ENCODE data around the gene EXD1.
"Not testable (repeated sequence)": the region's sequence is repeated elsewhere in the genome, so short reads cannot be mapped to it uniquely, and the experiment has no call there.

Gene EXD1

GRCh38 chr15:41230650-41231421 lies at the start of gene EXD1, which contains the start of gene CHP1:
Gene EXD1 (minus strand): TSS chr15:41230757. CDS start chr15:41226575, 4,182 bp downstream.
Gene CHP1 (plus strand): TSS chr15:41231268. CDS start chr15:41231383, 115 bp downstream.
- peak; percentile 75 for DNase-seq

- no peak for DNase-seq
Observed at GRCh38 chr15:41279535-41280283, 49.2 kb upstream of the EXD1 start.

- no peak for DNase-seq
Observed at GRCh38 chr15:41278319-41278718, 47.8 kb upstream of the EXD1 start.

- DNase-seq: no peak
Observed at GRCh38 chr15:41276831-41277230, 46.3 kb upstream of the EXD1 start.

- DNase-seq: no peak
Observed at GRCh38 chr15:41269887-41270286, 39.3 kb upstream of the EXD1 start.

- no peak for DNase-seq
Observed at GRCh38 chr15:41263891-41264351, 33.4 kb upstream of the EXD1 start.

GRCh38 chr15:41262571-41262970 lies 32.0 kb upstream of the EXD1 start:
- no peak for DNase-seq

GRCh38 chr15:41260924-41261323 lies 30.4 kb upstream of the EXD1 start:
- not testable (repeated sequence) for DNase-seq

GRCh38 chr15:41259546-41260189 lies 29.1 kb upstream of the EXD1 start:
- no peak for DNase-seq

- no peak for DNase-seq
Observed at GRCh38 chr15:41258750-41259471, 28.4 kb upstream of the EXD1 start.

GRCh38 chr15:41256577-41257038 lies 26.1 kb upstream of the EXD1 start:
- DNase-seq: no peak

- DNase-seq: no peak
Observed at GRCh38 chr15:41256103-41256502, 25.5 kb upstream of the EXD1 start.

- DNase-seq: no peak
Observed at GRCh38 chr15:41254560-41254959, 24.0 kb upstream of the EXD1 start.

GRCh38 chr15:41251411-41251810 lies 20.9 kb upstream of the EXD1 start:
- no peak for DNase-seq

- DNase-seq: not testable (repeated sequence)
Observed at GRCh38 chr15:41250745-41251144, 20.2 kb upstream of the EXD1 start.

GRCh38 chr15:41241221-41241964 lies 10.8 kb upstream of the EXD1 start:
- no peak for DNase-seq

- DNase-seq: no peak
Observed at GRCh38 chr15:41238100-41238499, 7.5 kb upstream of the EXD1 start.

GRCh38 chr15:41235929-41236328 lies 5.4 kb upstream of the EXD1 start:
- no peak for DNase-seq

- not testable (repeated sequence) for DNase-seq
Observed at GRCh38 chr15:41235228-41235627, 4.7 kb upstream of the EXD1 start.

GRCh38 chr15:41233367-41233771 lies 2.8 kb upstream of the EXD1 start:
- no peak for DNase-seq

- no peak for DNase-seq
Observed at GRCh38 chr15:41231422-41232226, 1.1 kb upstream of the EXD1 start.

All from NCI-H1694 treated with DMSO at 0.1 percent for 48 hours (cell line).